Measurements from ENCODE around the gene MARCHF3. TPM values are rescaled to one million over a fixed set of nuclear protein-coding genes. Genes with fewer than 3 reads are reported as not detected.

MARCHF3 gene
- total RNA-seq, 4 donors from 2014 or later: 1.5 to 12.8 (median 6.0) TPM

GRCh38 chr5:126965487-126965886 lies 64.9 kb downstream of the MARCHF3 start:
- no peaks in the 10 kb centered on the region for H3K9me3 ChIP-seq
- H3K4me3 ChIP-seq: no peak overlapping the region
- ATAC-seq: no peak
- no peaks in the 10 kb centered on the region for H3K36me3 ChIP-seq
- no peak overlapping the region for H3K27ac ChIP-seq
- TF ChIP-seq POLR2AphosphoS5 (IDR thresholded peaks at IDR 0.05) (no peak), POLR2A (IDR thresholded peaks at IDR 0.05) (no peak), EP300 (IDR thresholded peaks at IDR 0.05) (no peak), CTCF (IDR thresholded peaks at IDR 0.05) (no peak)
- no peaks in the 10 kb centered on the region for H3K27me3 ChIP-seq
- peaks cover 0 to under 1% (median 0%) of the 10 kb centered on the region in 3 donors for H3K4me1 ChIP-seq

- 73 to 74% methylated on average over 2 of the region's 2 CpGs for WGBS, 2 donors (ENCODE audit: low coverage in 1 of 2)
- H3K27me3 ChIP-seq: no peaks in the 10 kb centered on the region
- H3K9me3 ChIP-seq: no peaks in the 10 kb centered on the region
- H3K4me3 ChIP-seq: no peak overlapping the region
- no peaks in the 10 kb centered on the region for H3K4me1 ChIP-seq
- H3K27ac ChIP-seq: no peak overlapping the region
- no peak for ATAC-seq
- TF ChIP-seq CTCF (IDR thresholded peaks at IDR 0.05) (no peak), POLR2A (IDR thresholded peaks at IDR 0.05) (no peak), POLR2AphosphoS5 (IDR thresholded peaks at IDR 0.05) (no peak), EP300 (IDR thresholded peaks at IDR 0.05) (no peak)
- H3K36me3 ChIP-seq: no peaks in the 10 kb centered on the region
Measured at GRCh38 chr5:126965061-126965475, 65.3 kb downstream of the MARCHF3 start.

DNA sequence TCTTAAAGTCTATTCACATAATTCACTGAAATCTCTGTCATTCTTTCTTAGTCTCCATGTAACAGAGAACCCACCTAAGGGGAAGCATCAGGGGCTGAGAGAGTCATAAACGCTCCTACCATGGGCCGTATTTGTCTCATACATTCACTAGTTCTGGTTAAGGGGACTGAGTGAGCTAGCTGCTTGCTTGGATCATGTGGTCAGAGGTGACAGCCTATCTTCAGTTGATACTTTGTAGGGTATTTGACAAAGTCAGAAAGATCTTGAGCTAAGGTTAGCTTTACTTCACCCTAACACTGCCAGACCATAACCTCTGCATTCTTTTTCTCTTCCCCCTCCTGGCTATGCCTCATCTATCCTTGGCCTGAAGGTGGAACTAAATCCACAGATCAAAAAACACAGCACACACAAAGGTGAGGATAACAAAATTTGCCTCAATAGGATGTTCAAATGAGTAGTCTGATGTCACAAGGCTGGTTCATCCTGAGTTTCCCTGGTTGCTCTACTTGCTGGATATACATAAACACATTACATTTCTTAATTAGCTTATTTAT lies 66.5 kb downstream of the MARCHF3 start:
- Histone ChIP-seq H3K4me1 (no peaks in the 10 kb centered on the region), H3K36me3 (no peaks in the 10 kb centered on the region), H3K27ac (no peak overlapping the region), H3K27me3 (peaks cover 3% of the 10 kb centered on the region), H3K9me3 (no peaks in the 10 kb centered on the region), H3K4me3 (no peak overlapping the region)
- no peak for TF ChIP-seq EP300 (IDR thresholded peaks at IDR 0.05)
- no peak for TF ChIP-seq CTCF (IDR thresholded peaks at IDR 0.05)
- TF ChIP-seq POLR2AphosphoS5 (IDR thresholded peaks at IDR 0.05): no peak
- no peak for TF ChIP-seq POLR2A (IDR thresholded peaks at IDR 0.05)
- WGBS, 2 donors (ENCODE audit: low coverage in 1 of 2): 97 to 100% methylated on average over 2 of the region's 2 CpGs
- no peak for ATAC-seq

- no peaks in the 10 kb centered on the region for H3K36me3 ChIP-seq
- no peaks in the 10 kb centered on the region for H3K9me3 ChIP-seq
- peaks cover 3% of the 10 kb centered on the region for H3K27me3 ChIP-seq
- no peak for ATAC-seq
- H3K4me3 ChIP-seq: no peak overlapping the region
- no peaks in the 10 kb centered on the region for H3K4me1 ChIP-seq
- TF ChIP-seq EP300 (IDR thresholded peaks at IDR 0.05): no peak
- TF ChIP-seq POLR2AphosphoS5 (IDR thresholded peaks at IDR 0.05): no peak
- TF ChIP-seq POLR2A (IDR thresholded peaks at IDR 0.05): no peak
- no peak for TF ChIP-seq CTCF (IDR thresholded peaks at IDR 0.05)
- H3K27ac ChIP-seq: no peak overlapping the region
- 83 to 85% methylated on average over 2 of the region's 2 CpGs for whole genome bisulfite sequencing, 2 donors (ENCODE audit: low coverage in 1 of 2)
Measured at GRCh38 chr5:126961702-126962101, 68.7 kb downstream of the MARCHF3 start.

- no peaks in the 10 kb centered on the region for H3K9me3 ChIP-seq
- TF ChIP-seq POLR2A (IDR thresholded peaks at IDR 0.05) (no peak), EP300 (IDR thresholded peaks at IDR 0.05) (no peak), POLR2AphosphoS5 (IDR thresholded peaks at IDR 0.05) (no peak), CTCF (IDR thresholded peaks at IDR 0.05) (no peak)
- H3K4me3 ChIP-seq: no peak overlapping the region
- H3K36me3 ChIP-seq: no peaks in the 10 kb centered on the region
- H3K27ac ChIP-seq: no peak overlapping the region
- WGBS, 2 donors (ENCODE audit: low coverage in 1 of 2): 43% methylated on average over 1 of the region's 1 CpG; no CpG with 5 or more reads in 1 of the 2 donors
- no peak for ATAC-seq
- no peaks in the 10 kb centered on the region for H3K4me1 ChIP-seq
- peaks cover 3% of the 10 kb centered on the region for H3K27me3 ChIP-seq
Measured at GRCh38 chr5:126961128-126961527, 69.2 kb downstream of the MARCHF3 start.

All from gastroesophageal sphincter (tissue), 4 donors.